Ectodermal cell (in vitro differentiated cells): ENCODE data around the gene SPATS2.

ENCODE experiments used
- H3K27ac ChIP-seq: 2 replicates; pipeline ENCODE4 v1.7.0; 2013; ENCODE audit warnings: mild to moderate bottlenecking, low read depth, low read length; ENCODE audit not compliant: insufficient read depth, poor library complexity, severe bottlenecking
- H3K27me3 ChIP-seq: 2 replicates; pipeline ENCODE4 v1.7.0; 2013; ENCODE audit warnings: mild to moderate bottlenecking, low read length; ENCODE audit not compliant: insufficient read depth, control insufficient read depth, poor library complexity, severe bottlenecking
- H3K36me3 ChIP-seq: one replicate; pipeline ENCODE4 v1.7.0; 2013; ENCODE audit warnings: low read length; ENCODE audit not compliant: control insufficient read depth, insufficient read depth
- H3K4me1 ChIP-seq: one replicate; pipeline ENCODE4 v1.7.0; 2013; ENCODE audit warnings: low read length; ENCODE audit not compliant: control insufficient read depth, insufficient read depth
- H3K4me3 ChIP-seq: 2 replicates; pipeline ENCODE4 v1.7.0; 2013; ENCODE audit warnings: low read depth, low read length, control low read depth; ENCODE audit not compliant: insufficient read depth
- H3K9me3 ChIP-seq: 2 replicates; pipeline ENCODE4 v1.7.0; 2013; ENCODE audit warnings: mild to moderate bottlenecking, low read length, moderate library complexity; ENCODE audit not compliant: control insufficient read depth
- WGBS, 2 experiments: methylation state at CpG; one replicate each; pipeline ENCODE4 v1.1.7; 2013; ENCODE audit warnings: missing lambda C conversion rate in 2 of 2; 5-methylcytosine and 5-hydroxymethylcytosine counted together

The SPATS2 gene

DNA sequence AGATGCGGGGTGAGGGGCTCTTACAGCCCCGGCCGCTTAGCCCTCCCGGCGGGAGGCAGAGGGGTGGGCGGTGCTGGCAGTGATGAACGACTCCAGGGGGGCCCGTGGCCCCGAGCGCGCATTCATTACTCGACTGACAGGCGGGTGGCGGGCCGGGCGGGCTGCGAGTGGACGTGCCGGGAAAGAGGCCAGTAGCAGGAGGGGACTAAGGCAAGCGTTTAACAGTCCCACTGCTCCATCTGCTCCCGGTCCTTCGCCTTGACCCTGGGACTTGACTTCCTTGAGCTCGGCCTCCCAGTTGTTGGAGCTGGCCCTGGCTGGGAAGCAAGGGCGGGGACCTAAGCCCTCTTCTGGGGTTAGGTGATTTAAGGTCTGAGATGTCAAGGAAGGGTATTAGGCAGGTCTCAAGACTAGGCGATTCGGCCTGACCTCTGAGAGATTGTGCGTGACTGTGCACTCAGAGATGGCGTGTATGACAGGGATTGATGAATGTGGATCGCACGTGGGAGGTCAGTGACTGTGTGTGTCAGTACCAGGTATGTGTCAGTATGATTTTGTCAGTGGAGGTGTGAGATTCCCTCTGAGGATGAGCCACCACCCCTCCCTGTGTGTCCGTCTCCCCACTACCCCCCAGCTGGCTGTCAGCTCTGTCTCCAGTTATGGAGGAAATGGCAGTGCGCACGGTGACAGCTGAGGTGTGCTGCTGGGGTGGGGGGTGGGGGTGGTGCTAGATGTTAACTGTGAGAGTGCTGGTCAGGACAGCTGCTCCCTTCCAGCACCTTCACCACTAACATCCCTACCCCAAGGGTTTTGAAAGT, 24.1 kb upstream of the SPATS2 start:
- peaks cover 100% of the 10 kb centered on the region for H3K27me3 ChIP-seq
- WGBS, 2 experiments = 3 to 4% methylated on average over 31 of the region's 33 CpGs
- H3K4me3 ChIP-seq = no peak overlapping the region
- H3K4me1 ChIP-seq = peaks cover 31% of the 10 kb centered on the region
- no peaks in the 10 kb centered on the region for H3K9me3 ChIP-seq
- no peak overlapping the region for H3K27ac ChIP-seq
- H3K36me3 ChIP-seq = no peaks in the 10 kb centered on the region

DNA sequence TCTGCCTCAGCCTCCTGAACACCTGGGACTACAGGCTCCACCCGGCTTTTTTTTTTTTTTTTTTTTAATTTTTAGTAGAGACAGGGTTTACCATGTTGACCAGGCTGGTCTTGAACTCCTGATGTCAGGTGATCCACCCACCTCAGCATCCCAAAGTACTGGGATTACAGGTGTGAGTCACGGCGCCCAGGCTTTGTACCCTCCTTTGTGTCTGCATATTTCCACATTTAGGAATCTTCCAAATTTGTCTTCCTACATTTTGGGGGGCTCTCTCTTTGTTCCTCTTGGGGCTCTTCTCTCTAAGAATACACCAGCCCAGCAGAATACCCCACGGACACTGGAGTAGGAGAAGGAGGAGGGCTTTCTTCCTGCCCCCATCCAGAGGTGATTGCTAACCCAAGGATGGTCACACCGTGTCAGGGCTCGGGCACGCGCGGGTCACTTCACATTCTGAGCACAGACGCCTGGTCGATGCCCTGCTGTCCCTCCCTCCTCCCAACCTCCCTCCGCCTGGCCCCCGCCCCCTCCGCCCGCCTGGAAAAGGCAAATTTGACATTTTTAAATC, 22.7 kb upstream of the SPATS2 start:
- no peaks in the 10 kb centered on the region for H3K9me3 ChIP-seq
- no peaks in the 10 kb centered on the region for H3K36me3 ChIP-seq
- H3K27me3 ChIP-seq = peaks cover 100% of the 10 kb centered on the region
- peaks cover 31% of the 10 kb centered on the region for H3K4me1 ChIP-seq
- WGBS, 2 experiments = 4 to 6% methylated on average over 15 of the region's 15 CpGs
- H3K4me3 ChIP-seq = no peak overlapping the region
- no peak overlapping the region for H3K27ac ChIP-seq

DNA sequence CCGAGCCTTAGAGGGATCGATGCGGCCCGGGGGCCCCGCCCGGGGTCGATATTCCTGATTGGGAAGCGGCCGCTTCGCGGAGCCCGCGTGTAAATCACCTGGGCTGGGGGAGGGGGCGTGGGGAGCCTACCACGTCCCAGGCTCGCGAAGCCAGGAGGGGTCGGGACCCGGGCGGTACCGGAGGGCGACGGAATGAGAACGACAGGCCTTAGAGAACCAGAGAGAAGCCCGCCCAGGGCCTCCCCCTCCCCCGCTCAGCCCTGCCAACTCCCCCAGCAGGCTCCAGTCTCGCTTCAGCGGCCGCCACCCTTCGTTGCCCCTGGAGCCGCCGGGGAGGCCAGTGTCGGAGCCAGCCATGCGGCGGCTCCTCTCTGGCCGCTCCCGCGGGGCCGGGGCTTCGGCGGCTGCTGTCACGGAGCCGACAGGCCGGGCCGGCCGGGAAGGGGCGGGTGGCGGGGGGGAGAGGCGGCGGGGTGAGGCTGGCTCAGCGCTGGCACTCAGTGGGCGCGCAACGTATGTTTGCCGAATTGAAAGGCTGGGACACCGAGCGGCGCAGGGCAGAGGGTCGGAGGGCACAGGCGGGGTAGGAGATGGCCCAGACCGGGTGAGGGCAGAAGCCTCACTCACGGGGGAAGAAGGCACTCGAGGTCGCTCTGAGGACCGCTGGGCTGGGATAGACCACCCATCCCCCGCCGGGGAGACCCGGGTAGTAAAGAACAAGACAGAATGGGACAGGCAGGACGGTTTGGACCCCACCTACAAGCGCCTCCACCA, 22.0 kb upstream of the SPATS2 start:
- H3K27me3 ChIP-seq = peaks cover 99% of the 10 kb centered on the region

DNA sequence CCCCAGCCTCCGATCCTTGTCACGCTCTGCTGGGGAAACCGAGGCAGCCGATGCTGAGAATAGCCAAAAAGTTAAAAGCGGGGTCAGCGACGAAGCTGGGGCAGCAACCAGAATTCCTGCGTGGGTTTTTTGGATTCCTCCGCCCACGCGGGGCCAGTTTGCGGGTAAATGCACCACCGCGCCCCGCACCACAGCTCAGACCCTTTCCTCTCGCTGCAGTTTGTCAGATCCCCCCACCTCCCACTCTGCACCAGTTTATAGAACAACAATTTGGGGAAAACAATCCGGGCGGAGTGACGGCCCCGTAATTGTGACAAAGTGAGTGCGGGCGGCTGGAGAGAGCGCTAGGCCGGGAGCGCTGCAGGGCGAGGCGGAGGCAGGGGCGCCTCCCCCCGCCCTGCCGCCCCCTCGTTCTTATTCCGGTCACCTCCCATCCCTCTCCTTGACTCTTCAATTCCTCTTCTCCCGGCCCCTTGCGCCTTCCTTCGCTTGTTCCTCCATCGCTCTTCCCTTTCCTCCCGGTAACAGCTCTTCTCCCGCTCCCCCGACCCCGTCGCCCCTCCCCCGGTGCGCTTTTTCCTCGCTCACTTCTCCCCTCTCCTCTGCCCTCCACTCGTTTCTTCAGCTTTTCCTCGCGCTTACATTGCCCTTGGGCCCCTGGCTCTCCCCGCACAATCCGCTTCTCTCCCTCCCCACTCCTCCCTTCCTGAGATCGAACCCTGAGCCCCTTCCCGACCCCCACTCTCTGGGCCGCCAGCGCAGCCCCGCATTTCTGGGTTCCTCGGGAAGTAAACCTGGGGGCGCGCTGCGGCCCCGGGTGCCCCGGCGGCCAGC, 21.2 kb upstream of the SPATS2 start:
- Histone ChIP-seq H3K9me3 (no peaks in the 10 kb centered on the region), H3K27me3 (peaks cover 95% of the 10 kb centered on the region), H3K36me3 (no peaks in the 10 kb centered on the region), H3K4me3 (peak overlapping the region; percentile 21), H3K27ac (no peak overlapping the region), H3K4me1 (peaks cover 28% of the 10 kb centered on the region)
- 1% methylated on average over 61 of the region's 61 CpGs for WGBS, 2 experiments

More for the DNA sequence above, 22.0 kb upstream of the SPATS2 start:
- H3K27ac ChIP-seq = no peak overlapping the region
- WGBS, 2 experiments = 0% methylated on average over 70 of the region's 70 CpGs
- H3K4me3 ChIP-seq = peak overlapping the region; percentile 21
- H3K9me3 ChIP-seq = no peaks in the 10 kb centered on the region
- peaks cover 31% of the 10 kb centered on the region for H3K4me1 ChIP-seq
- H3K36me3 ChIP-seq = no peaks in the 10 kb centered on the region

DNA sequence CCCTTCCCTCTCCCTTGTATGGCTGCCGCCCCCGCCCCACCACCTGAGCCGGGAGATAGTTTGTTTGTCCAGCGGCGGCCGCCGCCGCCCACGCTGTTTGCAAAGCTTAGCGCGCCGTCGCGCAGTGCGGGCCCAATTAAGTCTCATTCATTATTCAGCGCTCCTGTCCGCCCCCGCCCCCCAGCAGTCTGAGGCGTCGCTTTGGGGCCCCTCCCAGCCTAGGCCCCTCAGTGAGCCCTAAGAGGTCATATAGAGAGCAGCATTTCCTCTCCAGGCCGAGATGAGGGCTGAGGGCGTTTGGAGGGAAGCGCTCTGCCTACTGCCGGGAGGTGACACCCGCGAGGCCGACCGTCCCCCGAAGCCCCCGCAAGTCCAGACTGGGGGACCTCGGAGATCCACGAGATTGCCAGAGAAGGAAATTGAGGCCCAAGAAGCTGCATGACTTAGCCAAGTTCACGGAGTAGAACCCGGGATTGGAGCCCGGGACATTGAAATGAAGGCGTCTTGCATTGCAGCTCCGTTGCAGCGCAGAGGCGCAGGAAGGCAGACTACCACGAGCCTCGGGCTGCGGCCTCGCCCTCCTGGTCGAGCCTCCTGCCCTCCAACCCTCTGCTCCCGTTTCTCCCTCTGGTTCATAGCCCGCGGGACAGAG, 20.5 kb upstream of the SPATS2 start, which contains the start of gene DNAJC22:
TSS of gene DNAJC22 (plus strand) at position 230 of the 652 bp plus-strand sequence. CDS start 1,985 bp downstream, outside the sequence.
- peaks cover 22% of the 10 kb centered on the region for H3K4me1 ChIP-seq

DNA sequence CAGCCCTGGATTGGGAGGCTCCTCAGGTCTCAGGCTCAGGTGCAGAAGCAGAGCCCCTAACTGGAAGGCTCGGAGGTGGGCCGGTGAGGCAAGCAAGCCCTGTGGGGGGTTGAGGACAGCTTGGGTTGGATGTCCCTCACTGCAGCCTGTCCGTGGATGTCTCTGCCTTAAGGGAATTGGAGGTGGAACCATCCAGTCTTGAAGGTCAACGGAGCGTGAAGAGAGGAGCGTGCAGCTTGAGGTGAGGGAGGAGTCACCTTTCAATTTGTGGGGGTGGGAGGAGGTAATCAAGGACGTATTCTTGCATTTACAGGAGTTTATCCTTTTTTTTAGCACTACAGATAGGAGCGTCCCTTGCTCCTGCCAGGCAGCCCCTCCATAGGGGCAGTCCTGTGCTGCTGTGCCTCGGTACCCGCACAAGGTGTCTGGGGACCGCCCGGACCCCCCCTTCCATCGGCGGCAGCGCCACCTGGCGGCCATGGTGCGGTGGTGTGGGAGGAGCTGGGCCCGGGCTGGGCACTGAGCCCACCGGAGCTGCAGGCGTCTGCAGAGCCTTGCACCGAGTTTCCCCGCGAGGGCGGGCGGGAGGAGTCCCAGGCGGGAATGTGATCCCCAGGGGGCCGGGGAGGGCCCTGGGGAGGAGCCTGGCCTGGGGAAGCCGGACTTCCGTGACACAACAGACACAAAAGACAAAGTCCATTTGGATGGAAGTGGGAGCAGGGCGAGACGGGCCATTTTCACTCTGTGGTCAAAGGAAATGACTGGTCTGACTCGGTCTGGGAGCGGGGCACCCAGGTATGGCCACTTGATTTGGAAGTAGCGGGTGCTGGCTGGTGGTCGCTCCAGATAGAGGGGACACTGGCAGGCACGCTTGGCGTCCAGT, 19.7 kb upstream of the SPATS2 start:
- H3K27ac ChIP-seq = no peak overlapping the region
- H3K4me3 ChIP-seq = peak overlapping the region; percentile 18
- no peaks in the 10 kb centered on the region for H3K36me3 ChIP-seq
- H3K27me3 ChIP-seq = peaks cover 81% of the 10 kb centered on the region
- H3K9me3 ChIP-seq = no peaks in the 10 kb centered on the region
- peaks cover 21% of the 10 kb centered on the region for H3K4me1 ChIP-seq
- WGBS, 2 experiments = 11 to 12% methylated on average over 37 of the region's 37 CpGs

More for the DNA sequence above, 20.5 kb upstream of the SPATS2 start, which contains the start of gene DNAJC22:
- WGBS, 2 experiments = 1% methylated on average over 47 of the region's 47 CpGs
- no peaks in the 10 kb centered on the region for H3K9me3 ChIP-seq
- peaks cover 89% of the 10 kb centered on the region for H3K27me3 ChIP-seq
- H3K4me3 ChIP-seq = peak within 1 kb of the TSS; percentile 21
- no peak within 1 kb of the TSS for H3K27ac ChIP-seq
- H3K36me3 ChIP-seq = no peaks in the 10 kb centered on the region

DNA sequence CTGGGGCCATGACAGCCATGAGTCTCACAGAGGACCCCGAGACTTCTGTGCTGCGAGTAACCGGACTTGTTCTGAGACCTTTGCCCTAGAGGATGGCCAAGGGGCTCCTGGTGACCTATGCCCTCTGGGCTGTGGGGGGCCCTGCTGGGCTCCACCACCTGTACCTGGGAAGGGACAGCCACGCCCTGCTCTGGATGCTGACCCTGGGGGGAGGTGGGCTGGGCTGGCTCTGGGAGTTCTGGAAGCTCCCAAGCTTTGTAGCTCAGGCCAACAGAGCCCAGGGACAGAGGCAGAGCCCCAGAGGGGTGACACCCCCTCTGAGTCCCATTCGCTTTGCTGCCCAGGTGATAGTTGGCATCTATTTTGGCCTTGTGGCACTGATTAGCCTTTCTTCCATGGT, 18.5 kb upstream of the SPATS2 start:
- no peak overlapping the region for H3K27ac ChIP-seq
- H3K36me3 ChIP-seq = no peaks in the 10 kb centered on the region
- H3K4me1 ChIP-seq = peaks cover 21% of the 10 kb centered on the region
- H3K27me3 ChIP-seq = peaks cover 69% of the 10 kb centered on the region
- H3K9me3 ChIP-seq = no peaks in the 10 kb centered on the region
- 91 to 97% methylated on average over 5 of the region's 5 CpGs for WGBS, 2 experiments
- no peak overlapping the region for H3K4me3 ChIP-seq

DNA sequence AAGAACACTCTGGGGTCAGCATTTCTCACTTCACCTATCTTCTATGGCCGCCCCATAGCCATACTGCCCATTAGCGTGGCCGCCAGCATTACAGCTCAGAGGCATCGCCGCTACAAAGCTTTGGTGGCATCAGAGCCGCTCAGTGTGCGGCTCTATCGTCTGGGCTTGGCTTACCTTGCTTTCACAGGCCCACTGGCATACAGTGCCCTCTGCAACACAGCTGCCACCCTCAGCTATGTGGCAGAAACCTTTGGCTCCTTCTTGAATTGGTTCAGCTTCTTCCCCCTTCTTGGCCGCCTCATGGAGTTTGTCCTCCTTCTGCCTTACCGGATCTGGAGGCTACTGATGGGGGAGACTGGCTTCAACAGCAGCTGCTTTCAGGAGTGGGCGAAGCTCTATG, 18.0 kb upstream of the SPATS2 start:
- WGBS, 2 experiments = 91 to 92% methylated on average over 11 of the region's 11 CpGs
- no peak overlapping the region for H3K4me3 ChIP-seq
- H3K27me3 ChIP-seq = peaks cover 67% of the 10 kb centered on the region
- H3K4me1 ChIP-seq = peaks cover 21% of the 10 kb centered on the region
- H3K27ac ChIP-seq = no peak overlapping the region
- H3K36me3 ChIP-seq = no peaks in the 10 kb centered on the region
- H3K9me3 ChIP-seq = no peaks in the 10 kb centered on the region
